GM19238 (cell line): ENCODE results near the gene SUGT1.

Experiments
- DNase-seq: peaks from one replicate; pipeline ENCODE4 v3.0.0; 2011; ENCODE audit warnings: low spot score; ENCODE audit not compliant: insufficient read length

SUGT1 gene

GRCh38 chr13:52737451-52737850 lies 84.8 kb downstream of the SUGT1 start:
- no peak for DNase-seq

- DNase-seq = no peak
Observed at GRCh38 chr13:52737965-52738364, 85.3 kb downstream of the SUGT1 start.

DNA sequence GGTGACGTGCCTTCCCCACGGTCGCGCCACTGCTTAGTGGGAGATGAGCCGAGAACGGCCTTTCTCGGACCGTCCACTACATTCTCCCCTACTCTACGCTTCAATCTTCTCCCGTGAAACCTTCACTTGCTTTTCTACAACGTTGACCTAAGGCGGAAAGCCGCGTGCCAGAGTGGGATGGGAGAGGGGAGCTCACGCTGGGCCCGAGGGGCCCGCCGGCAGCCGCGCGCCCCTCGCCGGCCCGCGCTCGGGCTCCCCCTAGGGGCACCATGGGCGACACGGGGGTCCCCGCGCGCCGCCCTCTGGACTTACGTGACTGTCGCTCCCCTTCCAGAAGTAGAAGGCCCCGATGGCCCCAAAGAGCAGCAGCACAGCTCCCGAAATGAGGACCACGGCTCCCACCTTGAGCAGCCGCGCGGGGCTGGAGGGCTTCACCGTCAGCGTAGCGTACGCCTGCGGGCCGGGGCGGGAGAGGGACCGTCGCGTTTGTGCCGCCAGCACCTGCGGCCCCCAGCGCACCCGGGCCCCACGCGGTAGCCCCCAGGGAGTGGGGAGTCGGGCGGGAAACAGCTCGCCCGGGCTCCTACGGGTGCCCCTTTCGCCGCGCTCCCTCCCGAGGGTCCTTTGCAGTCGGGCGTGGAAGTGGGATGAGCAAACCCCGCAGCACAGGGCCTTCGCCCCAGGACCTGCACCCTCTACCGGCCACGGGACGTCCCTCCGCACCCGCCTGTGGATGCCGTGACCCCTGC lies 86.3 kb downstream of the SUGT1 start:
- peak; percentile 30 for DNase-seq

- DNase-seq = no peak
Observed at GRCh38 chr13:52739468-52740071, 86.9 kb downstream of the SUGT1 start, which contains the start of gene CNMD. TSS of gene CNMD (minus strand) at chr13:52739820. CDS start at chr13:52739701, 119 bp downstream.

- DNase-seq = no peak
Observed at GRCh38 chr13:52743569-52743968, 90.9 kb downstream of the SUGT1 start.

DNA sequence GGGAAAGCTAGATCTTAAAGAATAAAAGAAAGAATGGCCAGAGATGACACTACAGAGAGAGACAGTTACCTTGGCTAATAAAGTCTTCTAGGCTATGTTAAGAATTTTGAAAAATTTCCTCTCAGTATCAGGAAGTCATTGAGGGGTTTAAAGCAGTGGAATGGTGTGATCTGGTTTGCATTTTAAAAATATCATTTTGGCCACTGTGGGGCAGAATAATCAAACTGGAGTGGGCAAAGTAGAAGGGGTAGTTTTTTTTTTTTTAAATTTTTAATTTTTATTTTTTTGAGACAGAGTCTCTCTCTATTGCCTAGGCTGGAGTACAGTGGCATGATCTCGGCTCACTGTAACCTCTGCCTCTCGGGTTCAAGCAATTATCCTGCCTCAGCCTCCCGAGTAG lies 91.4 kb downstream of the SUGT1 start:
- DNase-seq = no peak

- no peak for DNase-seq
Observed at GRCh38 chr13:52744842-52745375, 92.3 kb downstream of the SUGT1 start.

- no peak for DNase-seq
Observed at GRCh38 chr13:52746141-52746540, 93.5 kb downstream of the SUGT1 start.

- DNase-seq = no peak
Observed at GRCh38 chr13:52749419-52749818, 96.8 kb downstream of the SUGT1 start.
